ENCODE results near the gene KLF8. TPM values are rescaled to one million over a fixed set of nuclear protein-coding genes. Genes with fewer than 3 reads are reported as not detected.

Gene KLF8
- total RNA-seq, 1 donor from 2014 or later: 7.5 TPM

DNA sequence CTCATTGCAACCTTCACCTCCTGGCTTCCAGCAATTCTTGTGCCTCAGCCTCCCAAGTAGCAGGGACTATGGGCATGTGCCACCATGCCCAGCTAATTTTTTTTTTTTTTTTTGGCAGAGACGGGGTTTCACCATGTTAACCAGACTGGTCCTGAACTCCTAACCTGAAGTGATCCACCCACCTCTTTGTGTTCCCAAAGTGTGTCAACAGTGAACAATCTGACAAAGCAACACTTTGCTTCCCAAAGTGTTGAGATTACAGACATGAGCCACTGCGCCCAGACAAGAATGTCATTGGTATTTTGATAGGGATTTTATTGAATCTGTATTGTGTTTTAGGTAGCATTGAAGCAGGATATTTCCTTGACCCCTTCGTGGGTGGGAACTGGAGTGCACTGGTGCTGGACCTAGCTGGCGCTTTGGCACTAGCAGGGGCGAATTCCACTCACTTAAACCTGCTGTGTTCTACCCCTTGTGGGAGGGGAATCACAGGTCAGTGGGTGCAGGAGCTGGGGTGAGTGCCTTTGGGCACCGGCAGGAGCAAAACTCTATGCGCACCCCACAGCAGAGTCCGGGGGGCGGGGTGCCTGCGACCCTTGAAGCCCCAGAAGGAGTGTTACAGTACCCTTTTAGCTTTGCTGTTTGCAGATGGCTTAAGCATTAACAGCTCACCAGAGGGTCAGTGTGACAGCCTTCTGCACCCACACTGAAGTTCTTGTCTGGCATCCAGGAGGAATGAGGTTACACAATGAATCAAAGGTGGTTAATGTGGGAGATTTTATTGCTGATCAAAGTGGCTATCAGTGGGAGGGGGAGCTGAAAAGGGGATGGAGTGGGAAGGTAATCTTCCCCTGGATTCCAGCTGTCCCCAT is 21.9 kb downstream of the KLF8 start:
- Mint-ChIP-seq H3K4me1 (ENCODE audit: low read depth) (no peaks in the 10 kb centered on the region), H3K27ac (no peak overlapping the region), H3K36me3 (ENCODE audit: low read depth) (peaks cover 1% of the 10 kb centered on the region), H3K27me3 (ENCODE audit: low read depth) (no peaks in the 10 kb centered on the region), H3K9me3 (no peaks in the 10 kb centered on the region), H3K4me3 (ENCODE audit: low read depth) (no peak overlapping the region)
- intact Hi-C loops (cut with micrococcal nuclease): no loop called here
- no peak for DNase-seq (ENCODE audit: low spot score)

DNA sequence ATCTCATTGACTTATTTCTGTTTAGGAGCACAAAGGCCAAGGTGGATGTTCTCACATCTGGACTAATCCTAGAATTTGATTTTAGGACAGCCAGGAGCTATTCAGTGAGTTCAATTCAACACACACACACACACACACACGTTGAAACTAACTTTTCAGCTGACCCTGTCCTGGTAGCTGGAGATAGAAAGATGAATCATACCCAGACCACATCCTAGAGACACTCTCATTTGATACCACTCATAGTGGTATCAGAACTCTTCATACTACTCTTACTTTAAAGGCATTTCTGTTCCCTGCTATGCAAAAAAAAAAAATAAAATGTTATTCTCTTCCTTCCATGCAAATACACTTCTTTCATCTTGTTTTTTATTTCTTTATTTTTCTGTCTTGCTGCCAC is 36.7 kb downstream of the KLF8 start:
- DNase-seq (ENCODE audit: low spot score): no peak
- H3K4me3 Mint-ChIP-seq (ENCODE audit: low read depth): no peak overlapping the region
- intact Hi-C loops (cut with micrococcal nuclease): loop anchor here (5.0 kb wide), 1 partner anchor 463 kb away; no protein-coding TSS in a partner anchor
- H3K9me3 Mint-ChIP-seq: no peaks in the 10 kb centered on the region
- peaks cover 11% of the 10 kb centered on the region for H3K36me3 Mint-ChIP-seq (ENCODE audit: low read depth)
- peaks cover 9% of the 10 kb centered on the region for H3K4me1 Mint-ChIP-seq (ENCODE audit: low read depth)
- no peaks in the 10 kb centered on the region for H3K27me3 Mint-ChIP-seq (ENCODE audit: low read depth)
- no peak overlapping the region for H3K27ac Mint-ChIP-seq

DNA sequence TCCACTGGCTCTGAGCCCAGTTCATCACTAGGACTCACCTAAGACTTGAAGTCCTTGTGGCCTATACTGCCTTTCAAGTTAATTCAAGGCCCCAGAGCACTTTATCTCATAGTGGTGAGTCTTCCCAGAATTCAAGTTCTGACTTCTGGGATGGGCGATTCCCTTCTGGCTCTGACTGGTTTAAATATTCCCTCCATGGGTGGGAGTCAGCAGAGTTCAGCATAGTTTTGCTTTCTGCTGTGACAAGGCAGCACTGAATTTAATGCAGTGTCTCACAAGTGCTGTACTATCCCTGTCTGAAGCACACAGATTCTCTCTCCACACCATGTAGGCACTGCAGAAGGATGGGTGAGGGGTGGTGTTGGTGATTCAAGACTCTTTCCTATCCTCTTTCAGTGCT is 46.5 kb downstream of the KLF8 start:
- peaks cover 8% of the 10 kb centered on the region for H3K4me1 Mint-ChIP-seq (ENCODE audit: low read depth)
- H3K27ac Mint-ChIP-seq: no peak overlapping the region
- H3K36me3 Mint-ChIP-seq (ENCODE audit: low read depth): no peaks in the 10 kb centered on the region
- no peaks in the 10 kb centered on the region for H3K9me3 Mint-ChIP-seq
- no peak for DNase-seq (ENCODE audit: low spot score)
- no peaks in the 10 kb centered on the region for H3K27me3 Mint-ChIP-seq (ENCODE audit: low read depth)
- H3K4me3 Mint-ChIP-seq (ENCODE audit: low read depth): no peak overlapping the region
- intact Hi-C loops (cut with micrococcal nuclease): no loop called here

DNA sequence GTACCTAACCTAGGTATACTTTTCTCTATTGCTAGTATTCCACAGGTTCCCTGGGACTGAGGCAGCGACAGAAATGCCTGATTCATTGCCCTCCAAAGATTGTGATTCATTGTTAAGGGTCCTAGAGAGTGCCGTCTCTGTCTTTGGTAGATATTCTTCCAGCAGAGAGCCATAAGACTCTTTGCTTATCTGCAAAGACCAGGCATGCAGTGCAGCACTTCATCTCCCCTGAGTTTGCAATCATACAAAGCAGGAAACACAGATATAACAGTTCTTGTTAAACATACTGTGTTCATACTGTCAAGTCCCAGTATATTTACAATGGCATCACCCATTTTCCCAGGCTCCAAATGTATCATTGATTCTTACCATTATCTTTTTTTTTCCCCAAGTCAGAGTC is 47.7 kb downstream of the KLF8 start:
- Mint-ChIP-seq H3K27me3 (ENCODE audit: low read depth) (no peaks in the 10 kb centered on the region), H3K36me3 (ENCODE audit: low read depth) (no peaks in the 10 kb centered on the region), H3K4me1 (ENCODE audit: low read depth) (peaks cover 8% of the 10 kb centered on the region), H3K9me3 (no peaks in the 10 kb centered on the region), H3K4me3 (ENCODE audit: low read depth) (no peak overlapping the region), H3K27ac (no peak overlapping the region)
- intact Hi-C loops (cut with micrococcal nuclease): loop anchor here (10.0 kb wide), 1 partner anchor 285 kb away; the partner anchor contains the start of gene UBQLN2
- DNase-seq (ENCODE audit: low spot score): no peak

DNA sequence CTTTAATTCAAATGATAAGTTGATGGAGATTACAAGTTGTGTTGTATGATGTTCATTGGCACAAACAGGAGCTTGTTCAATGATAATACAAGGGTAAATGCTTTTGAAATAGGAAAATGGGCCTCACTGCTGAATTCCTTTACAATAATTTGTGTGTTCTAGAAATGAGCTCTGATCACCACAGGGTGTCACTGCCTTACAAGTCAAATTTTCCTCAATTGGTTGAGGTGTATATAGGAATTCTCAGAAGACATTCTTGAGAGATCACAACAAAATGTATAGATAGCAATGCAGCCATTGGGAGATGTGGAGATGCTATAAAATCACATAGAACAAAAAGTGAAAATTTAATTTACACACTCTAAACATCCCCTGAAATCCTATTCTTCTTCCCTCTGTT is 49.6 kb downstream of the KLF8 start:
- DNase-seq (ENCODE audit: low spot score): no peak
- H3K9me3 Mint-ChIP-seq: no peaks in the 10 kb centered on the region
- H3K27ac Mint-ChIP-seq: no peak overlapping the region
- peaks cover 4% of the 10 kb centered on the region for H3K36me3 Mint-ChIP-seq (ENCODE audit: low read depth)
- H3K4me3 Mint-ChIP-seq (ENCODE audit: low read depth): no peak overlapping the region
- intact Hi-C loops (cut with micrococcal nuclease): loop anchor here (1.0 to 10.0 kb wide), 2 partner anchors 283 to 445 kb away; partner anchors contain the start of gene UBQLN2
- H3K4me1 Mint-ChIP-seq (ENCODE audit: low read depth): peaks cover 8% of the 10 kb centered on the region
- H3K27me3 Mint-ChIP-seq (ENCODE audit: low read depth): no peaks in the 10 kb centered on the region

DNA sequence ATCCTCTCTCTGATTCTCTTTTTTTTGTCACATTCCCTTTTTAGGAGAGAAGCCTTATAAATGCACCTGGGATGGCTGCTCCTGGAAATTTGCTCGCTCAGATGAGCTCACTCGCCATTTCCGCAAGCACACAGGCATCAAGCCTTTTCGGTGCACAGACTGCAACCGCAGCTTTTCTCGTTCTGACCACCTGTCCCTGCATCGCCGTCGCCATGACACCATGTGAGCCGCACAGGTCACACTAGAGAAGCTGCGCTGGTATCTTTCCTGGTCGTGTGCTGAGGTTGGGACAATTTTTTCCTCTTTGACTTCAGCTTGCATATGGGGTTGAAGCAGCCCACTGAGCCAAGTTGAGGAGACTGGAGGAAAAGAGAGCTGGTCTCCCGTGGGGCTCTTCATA is 52.1 kb downstream of the KLF8 start:
- Mint-ChIP-seq H3K4me3 (ENCODE audit: low read depth) (no peak overlapping the region), H3K9me3 (peaks cover under 1% of the 10 kb centered on the region), H3K27ac (no peak overlapping the region), H3K27me3 (ENCODE audit: low read depth) (no peaks in the 10 kb centered on the region), H3K36me3 (ENCODE audit: low read depth) (peaks cover 9% of the 10 kb centered on the region), H3K4me1 (ENCODE audit: low read depth) (peaks cover 8% of the 10 kb centered on the region)
- DNase-seq (ENCODE audit: low spot score): no peak
- intact Hi-C loops (cut with micrococcal nuclease): loop anchor here (10.0 kb wide), 1 partner anchor 281 kb away; the partner anchor contains the start of gene UBQLN2

DNA sequence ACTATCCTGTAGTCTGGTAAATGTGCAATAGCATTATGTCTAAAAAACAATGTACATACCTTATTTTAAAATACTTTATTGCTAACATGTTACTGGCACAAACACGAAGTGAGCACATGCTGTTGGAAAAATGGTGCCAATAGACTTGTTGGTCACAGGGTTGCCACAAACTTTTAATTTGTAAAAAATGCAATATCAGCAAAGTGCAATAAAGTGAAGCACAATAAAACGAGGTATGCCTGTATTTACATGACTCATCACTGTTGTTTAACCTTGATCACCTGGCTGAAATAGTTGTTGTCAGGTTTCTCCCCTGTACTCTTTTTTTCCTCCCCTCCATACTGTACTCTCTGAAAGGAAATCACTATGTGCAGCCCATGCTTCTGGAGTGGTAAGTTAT is 56.5 kb downstream of the KLF8 start:
- H3K9me3 Mint-ChIP-seq: peaks cover 12% of the 10 kb centered on the region
- no peak overlapping the region for H3K27ac Mint-ChIP-seq
- no peaks in the 10 kb centered on the region for H3K27me3 Mint-ChIP-seq (ENCODE audit: low read depth)
- peaks cover 2% of the 10 kb centered on the region for H3K4me1 Mint-ChIP-seq (ENCODE audit: low read depth)
- DNase-seq (ENCODE audit: low spot score): no peak
- H3K4me3 Mint-ChIP-seq (ENCODE audit: low read depth): no peak overlapping the region
- H3K36me3 Mint-ChIP-seq (ENCODE audit: low read depth): peaks cover 23% of the 10 kb centered on the region
- intact Hi-C loops (cut with micrococcal nuclease): loop anchor here (10.0 kb wide), 1 partner anchor 276 kb away; the partner anchor contains the start of gene UBQLN2

DNA sequence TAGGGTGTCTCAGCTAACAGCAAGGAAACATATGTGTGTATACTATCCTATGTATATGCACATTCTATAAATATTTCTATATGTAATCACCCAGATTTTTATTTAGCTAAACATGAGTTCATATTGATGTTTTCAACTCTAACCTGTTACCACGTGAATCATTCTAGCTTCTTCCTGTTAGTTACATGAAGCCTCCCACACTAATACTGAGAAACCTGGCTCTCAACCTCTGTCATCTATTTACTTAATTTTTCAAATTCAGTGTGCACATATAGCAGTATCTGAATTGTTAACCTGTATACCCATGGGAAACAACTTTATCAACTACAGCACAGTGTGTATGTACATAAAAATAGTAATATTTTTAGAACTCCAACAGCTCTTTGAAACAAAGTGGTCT is 57.3 kb downstream of the KLF8 start:
- no peak for DNase-seq (ENCODE audit: low spot score)
- H3K4me3 Mint-ChIP-seq (ENCODE audit: low read depth): no peak overlapping the region
- peaks cover 23% of the 10 kb centered on the region for H3K36me3 Mint-ChIP-seq (ENCODE audit: low read depth)
- intact Hi-C loops (cut with micrococcal nuclease): loop anchor here (10.0 kb wide), 1 partner anchor 275 kb away; the partner anchor contains the start of gene UBQLN2
- peaks cover 16% of the 10 kb centered on the region for H3K9me3 Mint-ChIP-seq
- peaks cover 2% of the 10 kb centered on the region for H3K4me1 Mint-ChIP-seq (ENCODE audit: low read depth)
- H3K27ac Mint-ChIP-seq: no peak overlapping the region
- H3K27me3 Mint-ChIP-seq (ENCODE audit: low read depth): no peaks in the 10 kb centered on the region

DNA sequence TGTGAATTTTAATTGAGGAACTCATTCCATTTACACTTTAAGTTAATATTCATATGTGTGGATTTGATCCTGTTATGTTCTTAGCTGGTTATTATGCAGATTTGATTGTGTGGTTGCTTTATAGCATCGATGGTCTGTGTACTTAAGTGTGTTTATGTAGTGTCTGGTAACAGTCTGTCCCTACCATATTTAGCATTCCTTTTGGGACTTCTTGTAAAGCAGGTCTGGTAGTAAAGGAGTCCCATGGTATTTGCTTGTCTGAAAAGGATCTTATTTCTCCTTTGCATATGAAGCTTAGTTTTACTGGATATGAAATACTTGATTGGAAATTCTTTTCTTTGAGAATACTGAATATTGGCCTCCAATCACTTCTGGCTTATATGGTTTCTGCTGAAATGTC is 76.6 kb downstream of the KLF8 start:
- Mint-ChIP-seq H3K36me3 (ENCODE audit: low read depth) (peaks cover 9% of the 10 kb centered on the region), H3K27ac (no peak overlapping the region), H3K9me3 (peaks cover 21% of the 10 kb centered on the region), H3K4me3 (ENCODE audit: low read depth) (no peak overlapping the region), H3K4me1 (ENCODE audit: low read depth) (peaks cover 3% of the 10 kb centered on the region), H3K27me3 (ENCODE audit: low read depth) (no peaks in the 10 kb centered on the region)
- intact Hi-C loops (cut with micrococcal nuclease): no loop called here
- no peak for DNase-seq (ENCODE audit: low spot score)

DNA sequence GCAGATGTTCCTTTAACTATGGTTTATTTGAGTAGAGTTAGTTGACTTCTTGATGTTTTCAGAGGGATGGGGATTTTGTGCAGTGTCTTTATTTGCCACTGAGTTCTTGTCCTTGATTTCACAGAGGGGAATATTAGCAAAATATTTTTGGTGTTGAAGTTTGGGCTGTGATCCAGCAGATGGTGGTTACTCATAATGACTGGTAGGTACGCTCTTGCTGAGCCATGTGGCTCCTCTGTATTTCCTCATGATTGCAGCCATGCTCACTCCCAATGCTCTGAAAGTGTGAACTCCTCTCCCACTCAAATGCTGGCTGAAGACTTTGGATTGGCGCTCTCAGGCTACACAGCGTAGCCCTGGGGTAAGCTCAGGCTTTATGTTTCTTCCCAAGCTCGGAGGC is 77.7 kb downstream of the KLF8 start:
- H3K27ac Mint-ChIP-seq: no peak overlapping the region
- no peaks in the 10 kb centered on the region for H3K27me3 Mint-ChIP-seq (ENCODE audit: low read depth)
- H3K36me3 Mint-ChIP-seq (ENCODE audit: low read depth): peaks cover 7% of the 10 kb centered on the region
- peaks cover 7% of the 10 kb centered on the region for H3K4me1 Mint-ChIP-seq (ENCODE audit: low read depth)
- peaks cover 18% of the 10 kb centered on the region for H3K9me3 Mint-ChIP-seq
- no peak overlapping the region for H3K4me3 Mint-ChIP-seq (ENCODE audit: low read depth)
- DNase-seq (ENCODE audit: low spot score): no peak
- intact Hi-C loops (cut with micrococcal nuclease): no loop called here

DNA sequence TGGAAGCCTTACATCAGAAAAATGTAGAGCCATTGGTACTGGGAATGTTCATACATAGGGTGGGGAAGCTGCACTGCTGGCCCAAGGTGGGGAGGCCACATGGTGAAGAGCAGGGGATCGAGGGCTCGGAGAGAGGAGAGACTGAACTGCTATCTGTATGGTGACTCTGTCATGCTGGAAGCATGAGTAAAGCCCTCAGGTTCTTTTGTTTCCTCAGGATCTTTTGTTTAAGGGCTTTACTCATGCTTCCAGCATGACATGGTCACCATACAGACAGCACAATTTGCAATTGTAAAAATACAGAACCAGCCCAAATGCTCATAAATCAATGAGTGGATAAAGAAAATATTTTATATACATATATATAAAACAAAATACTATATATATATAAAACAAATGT is 78.4 kb downstream of the KLF8 start:
- Mint-ChIP-seq H3K27ac (no peak overlapping the region), H3K4me3 (ENCODE audit: low read depth) (no peak overlapping the region), H3K9me3 (peaks cover 17% of the 10 kb centered on the region), H3K4me1 (ENCODE audit: low read depth) (peaks cover 7% of the 10 kb centered on the region), H3K36me3 (ENCODE audit: low read depth) (peaks cover 7% of the 10 kb centered on the region), H3K27me3 (ENCODE audit: low read depth) (no peaks in the 10 kb centered on the region)
- no peak for DNase-seq (ENCODE audit: low spot score)
- intact Hi-C loops (cut with micrococcal nuclease): no loop called here

DNA sequence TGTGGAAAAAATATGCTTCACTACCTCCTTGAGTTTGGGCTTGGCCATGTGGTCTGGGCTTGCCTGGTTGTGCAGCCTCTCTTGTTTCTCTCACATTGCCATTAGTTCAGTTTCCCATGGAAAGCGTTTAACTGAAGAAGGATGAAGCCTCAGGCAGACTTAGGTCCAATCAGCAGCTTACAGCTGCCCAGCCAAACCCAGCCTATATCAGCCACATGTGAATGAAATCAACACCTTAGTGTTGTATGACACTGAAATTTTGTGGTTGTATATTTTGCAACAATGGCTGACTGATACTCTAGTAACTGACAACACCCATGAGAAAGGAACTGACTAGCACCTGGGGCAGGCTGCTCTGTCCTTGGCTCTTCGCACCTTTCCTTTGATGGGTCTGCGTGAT is 81.2 kb downstream of the KLF8 start:
- no peaks in the 10 kb centered on the region for H3K27me3 Mint-ChIP-seq (ENCODE audit: low read depth)
- no peak for DNase-seq (ENCODE audit: low spot score)
- H3K4me3 Mint-ChIP-seq (ENCODE audit: low read depth): no peak overlapping the region
- no peak overlapping the region for H3K27ac Mint-ChIP-seq
- H3K9me3 Mint-ChIP-seq: peaks cover 5% of the 10 kb centered on the region
- intact Hi-C loops (cut with micrococcal nuclease): no loop called here
- peaks cover 4% of the 10 kb centered on the region for H3K36me3 Mint-ChIP-seq (ENCODE audit: low read depth)
- H3K4me1 Mint-ChIP-seq (ENCODE audit: low read depth): peaks cover 7% of the 10 kb centered on the region

DNA sequence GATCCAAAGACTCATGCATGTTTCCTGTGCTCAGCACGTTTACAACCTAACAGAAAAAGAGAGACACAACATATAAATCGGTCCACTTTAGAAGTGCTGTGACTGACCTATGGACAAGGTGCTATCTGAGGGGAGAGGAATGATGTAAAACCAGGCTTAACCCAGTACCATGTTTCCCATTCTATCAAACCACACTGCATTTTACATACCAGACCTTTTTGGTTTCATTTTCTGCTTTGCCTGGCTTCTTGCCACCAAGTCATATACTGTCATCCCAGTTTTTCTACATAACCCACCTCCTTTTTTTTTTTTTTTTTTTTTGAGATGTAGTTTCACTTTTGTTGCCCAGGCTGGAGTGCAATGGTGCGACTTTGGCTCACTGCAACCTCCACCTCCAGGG is 82.2 kb downstream of the KLF8 start:
- Mint-ChIP-seq H3K27ac (no peak overlapping the region), H3K36me3 (ENCODE audit: low read depth) (no peaks in the 10 kb centered on the region), H3K4me3 (ENCODE audit: low read depth) (peak overlapping the region; percentile 9), H3K4me1 (ENCODE audit: low read depth) (peaks cover 7% of the 10 kb centered on the region), H3K9me3 (no peaks in the 10 kb centered on the region), H3K27me3 (ENCODE audit: low read depth) (no peaks in the 10 kb centered on the region)
- DNase-seq (ENCODE audit: low spot score): peak; percentile 9
- intact Hi-C loops (cut with micrococcal nuclease): no loop called here

Data from activated T-helper 2 cell treated with anti-CD3 and anti-CD28 coated beads, Interferon-gamma antibody, Interleukin-2, Interleukin-4, amounts not matched to agents 10 μg/mL and 5 μg/mL and 100 μg/mL, durations not matched to agents 14 hours and 24 hours and 36 hours (primary cell).